HCT116 (cell line): ENCODE measurements around the gene MEGF6.

ENCODE experiments used
- CBX3 ChIP-seq: IDR thresholded peaks from 2 replicates; pipeline ENCODE4 v1.6.1; 2012; ENCODE audit warnings: low read depth
- CEBPB ChIP-seq: IDR thresholded peaks from 2 replicates; pipeline ENCODE4 v1.6.1; 2012; ENCODE audit warnings: low read depth
- CTCF ChIP-seq, 3 experiments: fragments of 200-600 bp in 1 of 3; sonication (generic) in 1 of 3; IDR thresholded peaks in 2 of 3; conservative IDR thresholded peaks in 1 of 3; 2 replicates each; pipeline ENCODE4 v1.5.1; 2012 to 2017; ENCODE audit warnings: low read depth in 2 of 3, low read length in 2 of 3, antibody characterized with exemption in 1 of 3, borderline replicate concordance in 1 of 3, control low read depth in 1 of 3, mild to moderate bottlenecking in 1 of 3, mixed read lengths in 1 of 3, mixed run types in 1 of 3, moderate library complexity in 1 of 3; ENCODE audit not compliant: insufficient read depth in 1 of 3
- ELF1 ChIP-seq: IDR thresholded peaks from 2 replicates; pipeline ENCODE4 v1.6.1; 2012; ENCODE audit warnings: low read depth, borderline replicate concordance
- EZH2phosphoT487 ChIP-seq: fragments of 200-600 bp; IDR thresholded peaks from 2 replicates; pipeline ENCODE4 v1.6.1; 2018; ENCODE audit warnings: antibody characterized with exemption, borderline replicate concordance
- POLR2A ChIP-seq: IDR thresholded peaks from 2 replicates; pipeline ENCODE4 v1.7.0; 2011; ENCODE audit warnings: borderline replicate concordance; ENCODE audit not compliant: insufficient read depth, insufficient read length; ENCODE audit errors: extremely low read depth
- POLR2AphosphoS5 ChIP-seq: IDR thresholded peaks from 2 replicates; pipeline ENCODE4 v1.6.1; 2011; ENCODE audit warnings: mild to moderate bottlenecking, low read depth, low read length, moderate library complexity
- REST ChIP-seq: IDR thresholded peaks from 2 replicates; pipeline ENCODE4 v1.6.1; 2012; ENCODE audit warnings: low read depth
- SP1 ChIP-seq: IDR thresholded peaks from 2 replicates; pipeline ENCODE4 v1.6.1; 2012; ENCODE audit warnings: low read depth
- SRF ChIP-seq: IDR thresholded peaks from 2 replicates; pipeline ENCODE4 v1.6.1; 2012; ENCODE audit warnings: low read depth
- YY1 ChIP-seq: IDR thresholded peaks from 2 replicates; pipeline ENCODE4 v1.6.1; 2011; ENCODE audit warnings: low read length, low read depth, moderate library complexity, mild to moderate bottlenecking; ENCODE audit not compliant: insufficient replicate concordance; ENCODE audit errors: extremely low read depth
- ZFX ChIP-seq: fragments of 450-650 bp; IDR thresholded peaks from 2 replicates; pipeline ENCODE4 v1.6.1; 2017
- TF ChIP-seq, protein P1 (sequence below): IDR thresholded peaks from 2 replicates; pipeline ENCODE4 v1.6.1; 2012
- TF ChIP-seq, protein P2 (sequence below): IDR thresholded peaks from 2 replicates; pipeline ENCODE4 v1.6.1; 2011; ENCODE audit warnings: mild to moderate bottlenecking, low read length, moderate library complexity; ENCODE audit not compliant: insufficient replicate concordance; ENCODE audit errors: extremely low read depth

GRCh38 chr1:3530086-3530925 lies 81.0 kb downstream of the MEGF6 start:
- TF ChIP-seq CTCF (IDR thresholded peaks at IDR 0.05 in 2 of 3, conservative IDR thresholded peaks at IDR 0.05 in 1 of 3; ENCODE audit: borderline replicate concordance in 1 of 3, insufficient read depth in 1 of 3, low read depth in 2 of 3, low read length in 2 of 3): peak in 2 of 3 experiments; percentile 8 to 15; a peak in 1 of 6 replicates
- no peak for TF ChIP-seq CEBPB
- TF ChIP-seq EZH2phosphoT487: no peak
- TF ChIP-seq POLR2AphosphoS5: no peak
- TF ChIP-seq, protein P1, sequence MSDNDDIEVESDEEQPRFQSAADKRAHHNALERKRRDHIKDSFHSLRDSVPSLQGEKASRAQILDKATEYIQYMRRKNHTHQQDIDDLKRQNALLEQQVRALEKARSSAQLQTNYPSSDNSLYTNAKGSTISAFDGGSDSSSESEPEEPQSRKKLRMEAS: no peak
- no peak for TF ChIP-seq ELF1
- no peak for TF ChIP-seq YY1
- no peak for TF ChIP-seq CBX3
- TF ChIP-seq POLR2A: no peak
- TF ChIP-seq SP1: no peak
- TF ChIP-seq REST: no peak
- TF ChIP-seq, protein P2, sequence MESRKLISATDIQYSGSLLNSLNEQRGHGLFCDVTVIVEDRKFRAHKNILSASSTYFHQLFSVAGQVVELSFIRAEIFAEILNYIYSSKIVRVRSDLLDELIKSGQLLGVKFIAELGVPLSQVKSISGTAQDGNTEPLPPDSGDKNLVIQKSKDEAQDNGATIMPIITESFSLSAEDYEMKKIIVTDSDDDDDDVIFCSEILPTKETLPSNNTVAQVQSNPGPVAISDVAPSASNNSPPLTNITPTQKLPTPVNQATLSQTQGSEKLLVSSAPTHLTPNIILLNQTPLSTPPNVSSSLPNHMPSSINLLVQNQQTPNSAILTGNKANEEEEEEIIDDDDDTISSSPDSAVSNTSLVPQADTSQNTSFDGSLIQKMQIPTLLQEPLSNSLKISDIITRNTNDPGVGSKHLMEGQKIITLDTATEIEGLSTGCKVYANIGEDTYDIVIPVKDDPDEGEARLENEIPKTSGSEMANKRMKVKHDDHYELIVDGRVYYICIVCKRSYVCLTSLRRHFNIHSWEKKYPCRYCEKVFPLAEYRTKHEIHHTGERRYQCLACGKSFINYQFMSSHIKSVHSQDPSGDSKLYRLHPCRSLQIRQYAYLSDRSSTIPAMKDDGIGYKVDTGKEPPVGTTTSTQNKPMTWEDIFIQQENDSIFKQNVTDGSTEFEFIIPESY: no peak
- no peak for TF ChIP-seq SRF
- TF ChIP-seq ZFX: no peak
